GM10266 (cell line): ENCODE data around the gene TGFBR3L.

ENCODE experiments used
- DNase-seq: peaks from one replicate; pipeline ENCODE4 v3.0.0; 2012; ENCODE audit errors: extremely low spot score
- CTCF ChIP-seq: IDR thresholded peaks from 2 replicates; pipeline ENCODE4 v1.5.1; 2012; ENCODE audit warnings: mild to moderate bottlenecking, low read depth; ENCODE audit not compliant: control insufficient read depth, insufficient read depth; ENCODE audit errors: missing control alignments

Gene TGFBR3L

GRCh38 chr19:7924651-7925170 is 10.1 kb downstream of the TGFBR3L start:
- no peak for DNase-seq
- no peak for TF ChIP-seq CTCF

DNA sequence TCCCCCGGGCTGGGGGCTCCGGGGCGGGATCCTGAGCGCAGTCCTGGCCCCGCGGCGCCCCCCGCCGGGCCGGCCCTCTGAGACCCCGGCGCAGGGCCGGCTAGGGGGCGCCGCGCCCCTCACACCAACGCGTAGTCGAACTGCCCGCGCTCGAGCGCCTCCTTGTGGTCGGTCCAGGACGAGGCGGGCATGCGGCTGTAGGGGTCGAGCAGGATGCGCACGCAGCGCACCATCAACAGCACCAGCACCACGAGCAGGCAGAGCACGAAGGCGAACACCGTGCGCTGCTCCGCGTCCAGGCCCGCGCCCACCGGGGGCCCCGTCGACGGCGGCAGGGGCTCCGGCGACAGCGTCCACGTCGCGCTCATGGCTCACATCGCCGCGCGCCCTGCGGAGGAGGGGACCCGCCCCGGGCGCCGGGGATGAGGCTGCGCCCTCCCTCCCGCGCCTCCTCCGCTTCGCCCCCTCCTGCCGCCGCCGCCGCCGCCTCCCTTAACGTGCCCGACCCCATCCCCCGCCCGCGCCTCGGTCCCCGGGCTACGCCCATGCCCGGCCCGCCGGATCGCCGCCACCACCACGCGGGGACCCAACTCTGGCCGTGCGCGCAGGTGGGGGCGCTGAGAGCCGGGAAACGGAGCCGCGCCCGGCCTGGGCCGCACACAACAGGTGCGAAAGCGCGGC is 10.7 kb downstream of the TGFBR3L start:
- peak; percentile 93 for DNase-seq
- peak; percentile 96 for TF ChIP-seq CTCF

DNA sequence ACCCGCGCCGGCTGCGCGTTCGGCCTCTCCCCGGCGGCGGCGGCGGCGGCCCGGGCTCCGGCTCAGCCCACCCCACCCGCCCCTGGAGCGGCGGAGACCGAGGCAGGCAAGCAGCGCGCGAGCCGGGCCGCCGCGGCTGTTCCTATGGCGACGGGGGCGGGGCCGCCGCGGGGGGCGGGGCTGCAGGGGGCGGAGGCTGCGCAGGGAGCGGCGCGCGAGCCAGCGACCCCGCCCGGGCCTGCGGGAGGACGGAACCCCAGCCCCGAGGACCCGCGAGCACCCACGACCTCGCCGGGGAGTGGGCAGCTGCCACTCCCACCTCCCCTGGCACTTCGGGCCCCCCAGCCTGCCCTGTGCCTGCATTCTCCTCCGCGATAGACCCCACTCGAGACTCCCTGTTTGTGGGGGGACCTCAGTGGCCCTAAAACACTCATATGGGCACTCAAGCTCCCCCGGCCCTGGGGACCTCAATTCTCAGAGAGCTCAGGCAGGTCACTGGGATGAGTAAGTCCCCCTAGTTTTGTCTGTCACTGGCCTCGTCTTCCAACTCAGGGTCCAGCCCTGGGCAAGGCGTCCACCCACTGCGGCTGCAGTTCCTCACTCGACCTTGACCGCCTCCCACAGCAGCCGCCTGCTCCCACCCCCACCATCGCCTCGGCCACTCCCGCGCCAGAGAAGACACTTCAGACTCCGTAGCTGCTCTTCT is 11.5 kb downstream of the TGFBR3L start, which contains the start of gene CTXN1:
CTXN1 (minus strand) TSS at position 115 of the 706 bp plus-strand sequence. CDS start 597 bp downstream, outside the sequence.
- TF ChIP-seq CTCF, result no peak
- peak; percentile 96 for DNase-seq

GRCh38 chr19:7926727-7927604 is 12.3 kb downstream of the TGFBR3L start:
- TF ChIP-seq CTCF, result no peak
- no peak for DNase-seq

DNA sequence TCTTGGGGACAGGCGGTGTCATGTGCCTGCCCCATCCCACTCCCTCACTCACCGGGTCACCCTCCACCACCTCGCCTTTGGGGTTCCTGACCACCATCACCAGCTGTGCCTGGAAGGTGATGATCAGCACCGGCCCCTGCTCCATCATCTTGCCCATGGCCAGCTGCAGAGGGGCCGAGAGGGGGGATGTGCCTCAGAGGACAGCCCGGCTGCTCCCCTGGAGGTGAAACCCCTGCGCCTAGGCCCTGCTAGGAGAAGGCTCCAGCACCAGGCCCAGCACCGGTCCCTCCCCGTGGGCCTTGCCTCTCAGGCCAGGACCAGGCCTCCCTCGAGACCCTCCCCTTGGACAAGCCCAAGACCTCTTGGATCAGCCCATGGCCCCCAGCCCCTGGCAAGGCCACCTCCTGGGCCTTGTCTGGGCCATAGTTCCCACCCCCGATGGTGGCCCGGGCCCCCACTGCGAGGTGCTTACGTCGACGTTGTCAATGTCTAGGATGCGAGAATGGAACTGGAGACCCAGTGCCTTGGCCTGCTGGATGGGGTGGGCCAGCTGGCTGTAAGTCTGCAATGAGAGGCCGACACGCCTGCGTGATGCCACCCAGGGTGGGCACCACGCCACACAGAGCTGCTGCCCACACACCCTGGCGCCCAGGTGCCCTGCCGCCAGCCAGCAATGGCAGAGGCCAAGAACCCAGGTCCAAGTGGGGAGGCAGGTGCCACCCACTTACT is 13.1 kb downstream of the TGFBR3L start:
- DNase-seq, result no peak
- TF ChIP-seq CTCF, result no peak

DNA sequence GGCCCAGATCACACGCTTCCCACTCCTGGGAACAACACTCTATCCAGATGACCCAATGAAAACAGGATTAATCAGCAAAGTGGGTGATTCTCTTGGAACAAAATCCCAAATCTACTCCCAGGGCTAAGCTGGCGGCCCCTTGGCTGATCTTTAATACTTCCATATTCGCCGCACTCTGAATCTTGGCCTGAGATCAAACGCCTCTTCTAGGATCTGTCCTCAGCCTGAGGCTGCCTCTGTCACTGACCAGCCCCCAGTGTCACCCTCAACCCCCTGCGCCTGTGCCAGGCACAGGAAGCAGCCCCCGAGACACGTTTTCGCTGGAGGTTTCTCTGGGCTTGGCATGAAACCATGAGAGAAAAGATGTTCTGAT is 13.7 kb downstream of the TGFBR3L start:
- TF ChIP-seq CTCF, result no peak
- no peak for DNase-seq
